ENCODE data around the gene LSAMP.

DNA sequence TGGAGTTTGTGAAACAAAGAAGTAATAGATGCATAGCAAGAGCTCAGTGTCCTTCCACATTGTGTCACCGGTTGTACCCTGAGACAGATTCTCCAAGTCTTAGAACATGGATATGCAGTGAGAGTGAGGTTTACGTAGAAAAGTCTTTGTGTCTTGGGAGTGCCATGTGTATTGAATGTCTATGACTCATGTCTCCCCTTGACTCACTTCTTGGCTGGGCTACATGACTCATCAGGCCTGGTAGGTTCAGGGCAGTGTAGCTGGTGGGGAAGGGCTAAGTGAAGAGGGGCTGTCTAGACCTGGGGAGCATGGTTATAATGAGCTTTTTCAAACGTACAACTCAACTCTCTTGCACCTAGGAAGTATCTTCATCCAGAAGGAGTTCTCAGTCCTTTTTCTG is 654.5 kb downstream of the LSAMP start:
- TF ChIP-seq STAT1 (IDR thresholded peaks at IDR 0.05; ENCODE audit: unreplicated experiment) = no peak
- TF ChIP-seq EZH2phosphoT487 (IDR thresholded peaks at IDR 0.05; ENCODE audit: unreplicated experiment) = no peak
